GM19463 (cell line): ENCODE data around the gene LINC00237.

ENCODE experiments used
- ATAC-seq: cut with Tn5 transposase; IDR thresholded peaks from one replicate; pipeline ENCODE4 v1.9.1; 2021; ENCODE audit warnings: mild to moderate bottlenecking, moderate library complexity; ENCODE audit not compliant: unreplicated experiment

LINC00237 gene

DNA sequence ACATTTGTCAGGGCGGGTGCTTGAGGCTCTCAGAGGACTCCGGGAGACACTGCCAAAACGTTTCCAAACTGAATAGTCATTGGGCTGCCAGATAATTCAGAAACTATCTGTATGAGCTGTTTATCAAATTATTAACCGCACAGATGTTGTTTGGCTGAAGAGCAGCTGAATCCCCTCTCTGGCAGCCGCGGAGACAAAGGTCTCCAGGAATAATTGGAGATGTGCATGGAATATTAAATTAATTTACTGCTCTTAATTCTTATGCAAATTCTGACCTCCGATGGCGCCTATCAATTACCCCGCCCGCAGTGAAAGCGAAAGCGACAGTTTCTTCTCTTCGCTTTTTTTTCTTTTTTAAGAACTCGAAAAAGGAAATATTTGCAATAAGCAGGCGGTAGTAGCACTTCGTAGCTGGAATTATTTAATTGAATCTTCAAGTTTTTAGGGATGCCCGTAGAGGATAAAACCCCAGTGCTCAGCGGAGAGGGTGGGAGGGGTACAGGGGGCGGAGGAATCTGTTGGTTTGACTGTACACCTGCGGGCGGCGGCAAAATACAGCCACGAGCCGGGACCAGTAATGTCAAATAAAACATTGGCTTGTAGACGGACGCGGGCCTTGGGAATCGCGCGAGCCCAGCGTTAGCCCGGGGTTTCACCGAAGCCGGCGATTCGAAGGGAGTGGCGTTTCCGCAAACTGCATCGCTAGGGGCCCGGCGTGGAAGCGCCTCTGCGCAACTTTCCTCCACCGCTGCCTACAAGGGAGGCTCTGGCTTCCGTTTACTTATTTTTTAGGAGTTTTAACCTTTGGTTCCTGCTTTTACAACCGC lies 6.2 kb downstream of the LINC00237 start:
- peak; percentile 32 for ATAC-seq

DNA sequence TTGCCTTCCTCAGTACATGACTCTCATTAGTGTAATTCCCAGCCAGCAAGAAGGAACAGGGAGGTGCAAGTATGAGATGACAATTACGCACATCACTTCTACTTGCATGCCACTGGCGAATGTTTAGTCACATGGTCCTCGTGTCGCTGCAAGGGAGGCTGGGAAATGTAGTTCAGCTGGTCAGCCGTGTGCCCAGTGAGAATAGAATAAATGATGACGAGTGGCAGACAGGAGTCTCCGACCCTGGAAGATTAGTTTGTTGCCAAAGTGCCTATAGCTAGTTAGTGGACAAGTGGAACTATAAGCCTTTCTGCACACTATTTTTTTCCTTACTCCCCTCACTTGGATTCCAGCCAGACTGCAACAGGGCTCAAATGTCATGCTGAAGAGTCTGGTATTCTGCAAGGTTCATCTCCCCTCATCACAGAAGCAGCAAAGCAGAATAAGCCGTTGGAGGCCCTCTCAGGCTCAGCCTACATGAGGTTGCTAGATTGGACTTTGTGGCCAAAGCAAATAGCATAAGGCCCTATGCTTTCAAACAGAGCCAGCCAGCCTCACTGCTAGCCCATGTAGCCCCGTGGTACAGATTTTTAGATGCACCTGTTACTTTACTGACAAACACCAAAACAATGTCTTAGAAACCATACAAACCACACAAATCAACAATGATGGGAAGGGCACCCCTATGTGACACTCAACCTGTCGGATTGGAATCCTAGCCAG lies 9.7 kb downstream of the LINC00237 start:
- ATAC-seq: peak; percentile 26

DNA sequence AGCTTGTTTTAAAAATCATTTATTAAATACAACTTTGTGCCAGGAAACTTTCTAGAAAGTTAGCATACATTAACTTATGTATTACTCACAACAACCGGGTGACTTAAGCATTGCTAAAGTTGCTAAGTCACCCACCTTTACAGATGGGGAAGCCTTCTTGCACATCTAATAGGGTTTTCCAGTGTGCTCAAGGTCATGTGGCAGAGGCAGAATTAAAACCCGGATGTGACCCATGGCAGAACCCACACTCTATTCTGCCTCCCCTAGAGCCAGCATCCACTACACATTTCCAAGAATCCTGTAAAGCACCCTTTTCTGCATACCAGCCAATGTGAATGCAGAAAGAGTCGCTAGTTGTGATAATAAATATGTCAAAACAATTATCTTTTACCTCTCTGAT lies 13.4 kb downstream of the LINC00237 start:
- no peak for ATAC-seq

DNA sequence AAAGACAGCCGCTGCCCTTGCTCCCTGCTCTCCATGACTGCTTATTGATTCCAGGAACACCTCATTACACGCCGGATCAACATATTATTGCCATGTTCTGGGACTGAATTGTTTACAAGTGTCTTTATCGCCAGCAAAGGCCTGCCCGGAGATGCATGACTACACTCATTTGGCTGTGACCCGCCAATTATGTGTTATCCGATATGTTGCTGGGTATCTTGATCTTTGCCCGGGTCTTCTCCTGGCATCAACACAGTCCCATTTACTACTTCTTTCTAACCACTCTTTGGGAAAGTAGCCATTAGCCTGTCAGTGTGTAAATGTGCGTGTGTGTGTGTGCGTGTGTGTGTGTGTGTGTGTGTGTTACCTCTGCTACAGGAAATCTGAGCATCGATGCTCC lies 15.4 kb downstream of the LINC00237 start:
- no peak for ATAC-seq

DNA sequence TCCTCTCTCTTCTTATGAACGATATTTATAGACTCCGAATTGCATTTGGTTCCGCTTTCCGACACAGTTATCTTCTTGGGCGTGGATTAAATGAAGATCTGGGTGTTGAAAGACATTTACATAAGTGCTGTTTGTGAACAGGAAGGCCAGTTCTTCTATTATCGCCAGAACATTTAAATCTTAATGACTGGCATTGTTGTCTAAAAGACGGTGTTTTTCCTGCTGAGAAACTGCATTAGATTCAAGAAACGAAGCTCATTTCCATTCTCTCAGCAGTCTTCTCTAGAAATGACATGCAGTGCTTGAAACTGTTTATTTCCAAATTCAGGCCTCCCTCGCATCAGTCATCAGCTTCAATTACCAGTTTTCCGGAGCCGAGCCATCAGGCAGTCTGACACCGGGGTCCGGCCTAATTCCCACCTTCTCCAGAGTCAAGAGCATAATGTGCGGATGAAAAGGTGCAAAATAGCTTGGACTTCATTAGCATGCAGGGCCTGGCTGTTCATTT lies 16.0 kb downstream of the LINC00237 start:
- ATAC-seq: no peak

DNA sequence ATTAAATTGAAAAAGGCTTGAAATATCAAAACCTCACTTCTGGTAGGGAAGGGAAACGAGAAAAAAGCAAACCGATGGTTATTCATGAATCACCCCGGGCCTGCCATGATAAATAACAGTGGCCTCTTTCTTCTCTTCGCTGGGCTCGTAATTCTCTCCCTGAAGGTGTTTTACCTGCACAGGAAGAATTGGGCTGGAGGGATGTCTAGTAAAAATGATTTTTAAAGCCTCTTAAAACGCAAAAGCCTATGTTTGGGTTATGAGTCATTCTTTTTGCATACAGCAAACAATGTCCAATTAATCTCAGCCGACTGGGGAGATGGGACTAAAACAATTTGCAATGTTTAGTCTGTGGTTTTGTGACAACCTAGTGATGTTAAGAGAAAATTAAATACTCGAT lies 16.8 kb downstream of the LINC00237 start:
- no peak for ATAC-seq

DNA sequence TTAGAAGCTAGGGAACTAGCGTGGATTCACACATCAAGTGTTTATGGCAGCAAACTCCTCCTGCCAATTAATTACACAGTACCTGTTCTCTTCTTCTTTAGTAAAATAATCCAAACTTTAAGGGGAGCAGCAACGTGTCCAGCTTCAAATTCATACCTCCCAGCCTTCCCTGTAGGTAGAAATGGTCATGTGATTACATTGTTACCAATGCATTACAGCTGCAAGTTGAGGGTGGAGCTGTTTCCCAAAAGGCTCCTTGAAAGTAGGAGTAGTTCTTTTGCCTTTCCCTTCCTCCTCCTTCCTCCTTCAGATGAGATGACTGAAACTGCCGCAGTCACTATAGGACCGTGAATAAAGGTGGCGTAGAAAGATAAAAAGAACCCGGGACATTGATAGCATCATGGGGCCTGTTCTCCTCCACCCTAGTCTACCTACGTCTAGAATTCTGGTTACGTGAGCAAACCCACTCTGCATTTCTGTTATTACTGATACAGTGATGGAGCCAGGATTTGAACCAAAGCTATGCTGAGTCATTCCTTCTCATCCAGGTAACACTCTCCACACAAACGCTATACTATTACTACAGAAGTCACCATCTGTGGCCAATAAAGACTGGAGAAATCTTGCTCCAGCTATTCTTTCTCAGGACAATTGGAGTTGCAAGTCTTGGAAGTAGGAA lies 18.2 kb downstream of the LINC00237 start:
- no peak for ATAC-seq

DNA sequence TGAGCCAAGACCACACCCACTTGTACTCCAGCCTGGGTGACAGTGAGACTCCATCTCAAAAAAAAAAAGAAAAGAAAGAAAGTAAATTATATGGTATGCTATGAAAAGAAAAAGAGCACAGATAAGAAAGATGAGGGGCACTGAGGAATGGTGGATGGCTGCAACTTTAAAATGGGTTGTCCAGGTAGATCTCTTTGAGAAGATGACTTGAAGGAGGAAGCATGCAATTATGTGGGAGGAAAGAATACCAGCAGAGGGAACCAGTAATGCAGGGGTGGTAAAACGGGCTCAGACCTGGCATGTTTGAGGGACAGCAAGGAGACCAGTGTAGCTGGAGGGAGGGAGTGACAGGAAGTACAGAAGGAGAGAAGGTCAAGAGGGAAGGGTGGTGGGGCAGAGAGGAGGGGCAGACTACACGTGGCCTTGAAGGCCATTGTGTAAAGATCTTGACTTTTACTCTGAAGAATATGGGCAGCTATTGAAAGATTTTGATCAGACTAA lies 22.3 kb downstream of the LINC00237 start:
- no peak for ATAC-seq

DNA sequence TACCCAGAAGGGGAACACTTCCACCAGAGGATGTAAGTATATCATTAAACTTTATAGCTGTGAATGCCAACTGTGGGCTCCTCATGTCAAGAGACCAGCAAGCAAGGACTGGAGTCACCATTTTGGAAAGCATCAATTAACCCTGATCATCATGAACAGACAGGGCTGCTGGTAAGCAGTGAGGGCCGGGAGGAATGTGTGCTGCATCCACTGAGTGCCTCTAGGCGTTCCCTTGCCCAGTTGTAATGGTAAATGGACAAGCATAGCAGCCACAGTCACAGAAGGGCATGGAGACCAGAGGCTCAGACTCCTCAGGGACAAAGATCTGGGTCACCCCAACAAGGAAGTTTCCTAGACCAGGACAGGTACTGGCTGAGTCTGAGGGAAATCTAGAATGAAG lies 23.6 kb downstream of the LINC00237 start:
- no peak for ATAC-seq

DNA sequence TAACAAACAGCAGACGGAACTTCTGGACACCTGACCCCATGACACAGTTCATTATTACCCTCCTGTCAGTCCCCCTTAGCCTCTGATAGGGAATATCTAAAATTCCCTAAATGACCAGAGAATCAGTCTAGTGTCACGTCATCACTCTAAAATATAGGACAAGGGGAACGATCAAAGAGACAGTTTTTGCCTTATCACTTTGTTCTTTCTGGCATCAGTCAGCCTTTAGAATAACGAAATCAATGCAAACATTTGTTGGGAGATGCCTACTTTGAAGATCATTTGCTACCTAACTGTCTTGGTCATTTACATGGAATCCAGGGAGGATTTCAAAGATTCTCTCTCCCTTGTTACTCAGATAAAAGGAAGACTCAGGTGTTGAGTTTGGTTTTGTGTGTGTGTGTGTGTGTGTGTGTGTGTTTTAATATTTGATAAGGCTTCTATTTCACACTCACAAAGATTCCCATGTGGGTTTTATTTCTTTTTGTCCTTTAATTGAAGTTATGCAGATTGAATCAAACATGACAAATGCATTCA lies 28.3 kb downstream of the LINC00237 start:
- no peak for ATAC-seq

DNA sequence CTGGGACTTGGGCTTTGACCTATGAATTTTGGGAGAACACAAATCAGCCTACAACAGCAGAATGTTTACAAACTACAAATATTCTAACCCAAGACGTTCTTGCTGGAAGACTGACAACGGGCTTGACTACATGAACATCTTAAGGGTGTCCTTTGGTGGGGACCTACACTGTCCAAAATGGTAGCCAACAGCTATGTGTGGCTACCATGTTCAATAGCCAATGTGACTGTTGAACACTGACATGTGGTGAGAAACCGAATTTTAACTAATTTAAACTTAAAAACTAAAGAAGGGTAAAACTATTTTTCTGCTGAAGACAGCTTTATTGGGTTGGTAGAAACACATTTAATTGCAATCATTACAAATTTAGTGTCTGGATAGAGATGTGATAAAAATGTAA lies 30.1 kb downstream of the LINC00237 start:
- ATAC-seq: no peak

DNA sequence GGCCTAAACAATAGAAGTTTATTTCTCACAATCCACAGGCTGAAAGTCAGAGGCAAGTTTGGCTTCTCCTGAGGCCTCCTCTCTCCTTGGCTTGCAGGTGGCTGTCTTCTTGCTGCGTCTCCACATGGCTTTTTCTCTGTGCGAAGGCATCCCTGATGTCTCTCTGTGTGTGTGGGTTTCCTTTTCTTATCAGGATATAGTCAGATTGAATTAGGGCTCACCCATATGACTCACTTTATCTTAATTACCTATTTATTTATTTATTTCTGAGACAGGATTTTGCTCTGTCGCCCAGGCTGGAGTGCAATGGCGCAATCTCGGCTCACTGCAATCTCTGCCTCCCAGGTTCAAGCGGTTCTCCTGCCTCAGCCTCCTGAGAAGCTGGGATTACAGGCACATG lies 30.7 kb downstream of the LINC00237 start:
- ATAC-seq: peak; percentile 4

DNA sequence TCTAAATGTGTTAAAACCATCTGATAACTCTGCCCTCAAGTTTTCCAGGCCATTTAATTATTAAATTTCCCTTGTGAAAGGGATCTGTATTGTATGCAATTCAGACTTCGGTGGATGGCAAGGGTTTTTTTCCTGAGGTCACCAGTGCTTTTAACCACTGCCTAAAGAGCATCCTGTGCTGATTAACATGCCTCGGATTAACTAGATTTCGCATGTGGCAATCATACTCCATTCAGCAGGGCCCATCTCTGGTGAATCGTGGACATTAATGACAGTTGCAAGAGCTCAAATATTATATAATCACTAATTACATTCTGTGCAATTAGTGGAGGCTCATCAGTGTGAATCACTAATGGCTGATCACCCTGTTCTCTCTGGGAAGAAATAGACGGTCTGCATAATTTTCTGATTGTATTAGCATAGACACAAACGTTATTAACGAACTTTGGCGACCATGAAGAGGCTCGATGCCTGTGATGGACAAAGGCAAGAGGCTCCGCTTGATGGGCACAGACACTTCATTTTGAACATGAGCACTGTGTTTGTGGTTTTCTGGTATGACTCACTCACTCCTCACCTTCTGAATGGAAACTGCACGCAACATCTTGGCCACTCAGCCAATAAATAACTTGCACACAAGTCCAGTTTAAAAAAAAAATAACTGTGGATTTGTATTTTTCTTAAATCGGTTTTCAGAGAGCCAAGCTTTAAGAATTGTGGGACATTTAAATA lies 31.4 kb downstream of the LINC00237 start:
- peak; percentile 98 for ATAC-seq

DNA sequence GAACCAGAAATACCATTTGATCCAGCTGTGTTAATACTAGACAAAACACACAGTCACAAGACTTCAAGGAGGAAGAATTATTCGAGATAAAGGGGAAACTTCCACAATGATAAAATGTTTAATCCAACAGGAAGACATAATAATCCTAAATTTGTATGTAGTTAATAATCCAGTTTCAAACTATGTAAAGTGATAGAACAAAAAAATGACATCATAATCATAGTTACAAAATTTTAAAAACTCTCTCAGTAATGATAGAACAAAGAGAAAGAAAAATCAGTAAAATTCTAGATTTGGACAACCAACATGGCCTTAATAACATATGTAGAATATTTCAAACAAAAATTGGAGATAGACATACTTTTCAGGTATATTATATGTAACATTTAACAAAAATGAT lies 38.9 kb downstream of the LINC00237 start:
- ATAC-seq: no peak

DNA sequence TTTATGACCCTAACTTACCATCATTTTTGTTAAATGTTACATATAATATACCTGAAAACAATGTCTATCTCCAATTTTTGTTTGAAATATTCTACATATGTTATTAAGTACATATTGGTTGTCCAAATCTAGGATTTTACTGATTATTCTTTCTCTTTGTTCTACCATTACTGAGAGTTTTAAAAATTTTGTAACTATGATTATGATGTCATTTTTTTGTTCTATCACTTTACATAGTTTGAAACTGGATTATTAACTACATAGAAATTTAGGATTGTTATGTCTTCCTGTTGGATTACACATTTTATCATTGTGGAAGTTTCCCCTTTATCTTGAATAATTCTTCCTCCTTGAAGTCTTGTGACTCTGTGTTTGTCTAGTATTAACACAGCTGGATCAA lies 41.2 kb downstream of the LINC00237 start:
- ATAC-seq: no peak

DNA sequence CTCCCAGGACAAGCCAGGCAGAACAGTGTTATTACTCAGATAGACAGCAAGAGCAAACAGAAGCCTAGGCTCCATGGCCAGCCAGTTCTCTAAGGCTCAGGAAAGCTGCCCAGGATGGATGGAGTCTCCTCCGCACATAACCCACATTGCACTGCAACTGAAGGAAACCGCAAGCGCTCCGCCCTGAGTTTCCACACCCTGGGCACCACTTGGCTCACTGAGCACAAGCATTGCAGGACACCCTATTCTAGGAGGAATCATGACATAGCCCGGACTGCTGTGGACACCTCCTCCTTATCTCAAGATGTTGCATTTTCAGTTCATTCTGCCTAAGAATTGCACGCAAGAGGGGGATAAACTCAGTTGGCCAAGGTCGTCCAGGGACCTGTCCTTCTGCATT lies 42.9 kb downstream of the LINC00237 start:
- ATAC-seq: no peak

DNA sequence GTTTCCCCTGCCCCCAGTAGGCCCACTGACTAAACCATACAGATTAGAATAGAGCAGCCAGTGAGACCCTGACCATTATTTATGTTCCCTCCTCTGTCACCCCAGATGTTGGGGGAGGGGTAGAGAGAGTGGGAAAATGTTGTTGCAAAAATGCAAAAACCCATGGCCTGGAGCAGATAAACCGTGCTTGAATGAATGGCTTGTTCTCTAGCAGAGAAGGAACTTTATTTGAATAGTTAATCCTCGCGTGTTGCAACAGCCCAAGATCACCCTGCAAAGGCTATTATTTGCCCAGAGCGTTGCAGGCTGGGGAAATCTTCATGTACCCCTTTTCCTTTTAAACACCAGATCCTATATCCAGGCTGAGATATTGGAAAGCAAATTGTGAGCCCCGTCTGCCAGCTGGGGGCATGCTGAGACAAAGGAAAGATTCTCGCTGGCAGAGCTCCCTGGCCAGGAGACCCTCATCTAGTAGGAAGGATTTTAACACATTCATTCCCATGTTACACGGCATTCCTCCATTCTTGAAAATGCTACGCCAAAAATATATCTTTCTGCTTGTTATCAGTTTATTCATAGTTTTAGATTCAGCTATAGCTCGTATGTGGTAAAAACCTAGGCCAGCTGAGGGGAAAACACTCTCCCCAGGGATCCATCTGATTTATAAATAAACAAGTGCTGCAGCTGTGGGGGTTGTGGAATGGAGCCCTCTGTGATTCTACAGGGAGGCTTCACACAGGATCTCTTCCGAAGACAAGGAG lies 53.0 kb downstream of the LINC00237 start:
- ATAC-seq: no peak

DNA sequence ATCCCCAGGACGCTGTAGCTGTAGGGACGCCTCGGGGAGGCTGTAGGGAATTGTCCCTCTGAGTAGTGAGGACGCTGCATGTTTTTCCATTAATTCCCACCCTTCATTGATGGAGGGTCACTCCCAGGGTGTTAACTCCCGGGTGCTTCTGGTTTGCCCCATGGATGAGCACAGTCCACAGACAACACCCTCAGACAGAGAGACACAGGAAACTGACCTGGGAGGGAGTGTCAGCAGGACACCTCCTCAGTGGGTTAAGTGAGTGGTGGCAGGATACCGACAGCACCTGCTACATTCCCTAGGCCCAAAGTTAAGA lies 53.5 kb downstream of the LINC00237 start:
- ATAC-seq: no peak

DNA sequence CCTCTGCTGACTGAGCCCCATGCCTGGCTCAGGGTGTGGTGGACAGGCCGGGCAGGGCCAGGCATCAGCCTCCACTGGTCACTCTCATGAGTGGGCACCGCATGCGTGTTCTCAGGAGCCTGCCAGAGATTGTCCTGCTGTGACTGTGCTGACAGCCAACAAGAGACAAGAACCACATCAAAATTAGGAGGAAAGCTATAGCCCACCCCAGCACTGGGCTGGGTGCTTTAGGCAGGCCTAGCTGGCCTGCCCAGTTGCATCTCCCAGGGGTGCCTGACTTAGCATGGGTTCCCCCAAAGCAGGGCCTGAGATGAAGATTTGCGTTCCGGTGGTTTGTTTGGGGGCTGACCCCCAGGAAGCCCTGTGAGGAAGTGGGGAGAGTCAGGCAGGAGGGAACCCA lies 53.9 kb downstream of the LINC00237 start:
- ATAC-seq: no peak

DNA sequence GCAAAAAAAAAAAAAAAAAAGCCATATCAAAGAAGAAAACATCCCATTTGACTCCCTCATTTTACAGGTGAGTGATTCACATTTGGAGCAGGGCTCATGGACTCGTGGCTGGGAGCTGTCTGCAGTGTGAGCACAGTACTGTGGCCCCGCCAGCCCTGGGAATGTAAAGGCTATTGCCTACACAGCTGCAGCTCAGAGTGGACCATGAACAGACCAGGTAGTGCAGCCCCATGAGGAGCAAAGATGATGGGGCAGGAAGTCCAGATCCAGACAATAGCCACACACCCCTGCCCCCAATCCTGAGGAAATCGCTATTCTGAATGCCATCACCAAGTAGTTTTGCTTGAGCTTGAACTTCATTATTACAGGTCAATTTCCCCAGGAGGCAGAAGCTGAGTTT lies 55.4 kb downstream of the LINC00237 start:
- ATAC-seq: no peak
